ENCODE results near the gene MKS1. TPM values are rescaled to one million over a fixed set of nuclear protein-coding genes. Genes with fewer than 3 reads are reported as not detected.

MKS1 gene
- total and polyA plus RNA-seq, 2 donors (not counting 3 experiments of a cell fraction or from before 2014, with no cell fraction given) = 12.2 to 13.2 TPM

Other genes starting within 250 kb of the MKS1 start
- 58.2 and 59.0 TPM in 2 replicates for gene VEZF1, start 231.0 kb downstream of the MKS1 start, total RNA-seq
- gene VEZF1, start 231.0 kb downstream of the MKS1 start, polyA plus RNA-seq = 26.9 and 27.8 TPM in 2 replicates
- 309 and 316 TPM in 2 replicates for gene SRSF1, start 212.0 kb downstream of the MKS1 start, total RNA-seq
- 133 and 147 TPM in 2 replicates for gene SRSF1, start 212.0 kb downstream of the MKS1 start, polyA plus RNA-seq
- gene DYNLL2, start 135.8 kb downstream of the MKS1 start, total RNA-seq = 17.1 and 19.0 TPM in 2 replicates
- gene DYNLL2, start 135.8 kb downstream of the MKS1 start, polyA plus RNA-seq = 6.8 and 7.4 TPM in 2 replicates
- gene OR4D1, start 70.9 kb downstream of the MKS1 start, total RNA-seq = not detected in 2 replicates
- gene OR4D1, start 70.9 kb downstream of the MKS1 start, polyA plus RNA-seq = not detected in 2 replicates
- not detected in 2 replicates for gene OR4D2, start 52.3 kb downstream of the MKS1 start, total RNA-seq
- not detected in 2 replicates for gene OR4D2, start 52.3 kb downstream of the MKS1 start, polyA plus RNA-seq
- not detected in 2 replicates for gene EPX, start 26.5 kb downstream of the MKS1 start, total RNA-seq
- not detected in 2 replicates for gene EPX, start 26.5 kb downstream of the MKS1 start, polyA plus RNA-seq
- gene LPO, start 19.3 kb upstream of the MKS1 start, total RNA-seq = not detected in 2 replicates
- not detected in 2 replicates for gene LPO, start 19.3 kb upstream of the MKS1 start, polyA plus RNA-seq
- gene MPO, start 61.7 kb upstream of the MKS1 start, total RNA-seq = not detected in 2 replicates
- 0.02 TPM in 1 of 2 replicates, not detected in the other for gene MPO, start 61.7 kb upstream of the MKS1 start, polyA plus RNA-seq
- not detected in 2 replicates for gene TSPOAP1, start 109.5 kb upstream of the MKS1 start, total RNA-seq
- gene TSPOAP1, start 109.5 kb upstream of the MKS1 start, polyA plus RNA-seq = not detected in 2 replicates
- gene SUPT4H1, start 132.9 kb upstream of the MKS1 start, total RNA-seq = 70.9 and 77.5 TPM in 2 replicates
- 112 and 154 TPM in 2 replicates for gene SUPT4H1, start 132.9 kb upstream of the MKS1 start, polyA plus RNA-seq
- not detected in 2 replicates for gene RNF43, start 198.3 kb upstream of the MKS1 start, total RNA-seq
- gene RNF43, start 198.3 kb upstream of the MKS1 start, polyA plus RNA-seq = 0.03 TPM in 1 of 2 replicates, not detected in the other